HEK293 (cell line): ENCODE results near the gene PCDH9.

Experiments
- CTCF ChIP-seq: fragments of 450-650 bp; formaldehyde crosslinking; IDR thresholded peaks from 2 replicates; pipeline ENCODE4 v1.5.1; 2016; ENCODE audit warnings: missing biosample characterization, missing genetic modification characterization
- HOXA7 ChIP-seq: sonication (generic); formaldehyde crosslinking; IDR thresholded peaks from 2 replicates; pipeline ENCODE4 v1.8.1; 2022; ENCODE audit warnings: missing genetic modification reagents, borderline replicate concordance
- MYNN ChIP-seq: fragments of 450-650 bp; formaldehyde crosslinking; IDR thresholded peaks from 2 replicates; pipeline ENCODE4 v1.5.1; 2016; ENCODE audit warnings: missing biosample characterization, missing genetic modification characterization, borderline replicate concordance
- RBAK ChIP-seq: fragments of 450-650 bp; formaldehyde crosslinking; IDR thresholded peaks from 2 replicates; pipeline ENCODE4 v1.5.1; 2016; ENCODE audit warnings: missing biosample characterization, missing genetic modification characterization
- REST ChIP-seq: fragments of 450-650 bp; formaldehyde crosslinking; IDR thresholded peaks from 2 replicates; pipeline ENCODE4 v1.5.1; 2016; ENCODE audit warnings: missing biosample characterization, missing genetic modification characterization
- SCRT1 ChIP-seq: fragments of 450-650 bp; formaldehyde crosslinking; IDR thresholded peaks from 2 replicates; pipeline ENCODE4 v1.5.1; 2016; ENCODE audit warnings: missing biosample characterization, missing genetic modification characterization, borderline replicate concordance
- YY1 ChIP-seq: fragments of 450-650 bp; formaldehyde crosslinking; IDR thresholded peaks from 2 replicates; pipeline ENCODE4 v1.5.1; 2018; ENCODE audit warnings: missing biosample characterization, missing genetic modification characterization
- ZBTB21 ChIP-seq: fragments of 450-650 bp; formaldehyde crosslinking; IDR thresholded peaks from 2 replicates; pipeline ENCODE4 v1.5.1; 2017; ENCODE audit warnings: missing biosample characterization, missing genetic modification characterization
- ZFP41 ChIP-seq: fragments of 450-650 bp; formaldehyde crosslinking; IDR thresholded peaks from 2 replicates; pipeline ENCODE4 v1.5.1; 2016; ENCODE audit warnings: missing biosample characterization, missing genetic modification characterization, borderline replicate concordance
- ZNF133 ChIP-seq: fragments of 450-650 bp; formaldehyde crosslinking; IDR thresholded peaks from 2 replicates; pipeline ENCODE4 v1.5.1; 2016; ENCODE audit warnings: missing biosample characterization, missing genetic modification characterization
- ZNF280D ChIP-seq: fragments of 450-650 bp; formaldehyde crosslinking; IDR thresholded peaks from 2 replicates; pipeline ENCODE4 v1.5.1; 2016; ENCODE audit warnings: missing biosample characterization, missing genetic modification characterization
- ZNF670 ChIP-seq: fragments of 450-650 bp; formaldehyde crosslinking; IDR thresholded peaks from 2 replicates; pipeline ENCODE4 v1.5.1; 2016; ENCODE audit warnings: missing biosample characterization, missing genetic modification characterization, low read depth
- ZNF692 ChIP-seq: fragments of 450-650 bp; formaldehyde crosslinking; IDR thresholded peaks from 2 replicates; pipeline ENCODE4 v1.5.1; 2016; ENCODE audit warnings: missing biosample characterization, missing genetic modification characterization
- ZSCAN5A ChIP-seq: fragments of 450-650 bp; formaldehyde crosslinking; IDR thresholded peaks from 2 replicates; pipeline ENCODE4 v1.5.1; 2016; ENCODE audit warnings: missing biosample characterization, missing genetic modification characterization

GRCh38 chr13:67087527-67087926, 142.6 kb downstream of the PCDH9 start:
- TF ChIP-seq ZFP41 (tag by site-specific recombination) (no peak), ZSCAN5A (tag by site-specific recombination) (no peak), YY1 (tag by site-specific recombination) (no peak), ZNF692 (tag by site-specific recombination) (no peak), ZBTB21 (tag by site-specific recombination) (no peak), ZNF670 (tag by site-specific recombination) (no peak), MYNN (tag by site-specific recombination) (no peak), ZNF280D (no peak), ZNF133 (tag by site-specific recombination) (no peak), REST (tag by site-specific recombination) (no peak), HOXA7 (CRISPR knock-in tag) (no peak), RBAK (tag by site-specific recombination) (no peak), CTCF (tag by site-specific recombination) (no peak), SCRT1 (tag by site-specific recombination) (no peak)
